HL-60 (cell line): ENCODE measurements around the gene CNIH2.

Source experiments
- CTCF ChIP-seq: IDR thresholded peaks from one replicate; pipeline ENCODE4 v1.5.1; 2011; ENCODE audit warnings: low read length, control low read depth, inconsistent platforms; ENCODE audit not compliant: insufficient read depth
- GABPA ChIP-seq: IDR thresholded peaks from 2 replicates; pipeline ENCODE4 v1.6.1; 2012; ENCODE audit warnings: low read depth
- REST ChIP-seq: IDR thresholded peaks from 2 replicates; pipeline ENCODE4 v1.6.1; 2012; ENCODE audit warnings: low read depth; ENCODE audit not compliant: insufficient replicate concordance

GRCh38 chr11:66291706-66292542 is 13.9 kb downstream of the CNIH2 start, which contains the start of gene TMEM151A:
- TF ChIP-seq CTCF (no peak), REST (no peak), GABPA (no peak)
